ENCODE measurements around the gene GPATCH8. TPM values are rescaled to one million over a fixed set of nuclear protein-coding genes. Genes with fewer than 3 reads are reported as not detected.
"Not testable (repeated sequence)": the region's sequence is repeated elsewhere in the genome, so short reads cannot be mapped to it uniquely, and the experiment has no call there.

GPATCH8 gene
- total and polyA plus RNA-seq, 2 donors (not counting 1 experiment from before 2014, with no cell fraction given) = 13.7 to 19.3 TPM

DNA sequence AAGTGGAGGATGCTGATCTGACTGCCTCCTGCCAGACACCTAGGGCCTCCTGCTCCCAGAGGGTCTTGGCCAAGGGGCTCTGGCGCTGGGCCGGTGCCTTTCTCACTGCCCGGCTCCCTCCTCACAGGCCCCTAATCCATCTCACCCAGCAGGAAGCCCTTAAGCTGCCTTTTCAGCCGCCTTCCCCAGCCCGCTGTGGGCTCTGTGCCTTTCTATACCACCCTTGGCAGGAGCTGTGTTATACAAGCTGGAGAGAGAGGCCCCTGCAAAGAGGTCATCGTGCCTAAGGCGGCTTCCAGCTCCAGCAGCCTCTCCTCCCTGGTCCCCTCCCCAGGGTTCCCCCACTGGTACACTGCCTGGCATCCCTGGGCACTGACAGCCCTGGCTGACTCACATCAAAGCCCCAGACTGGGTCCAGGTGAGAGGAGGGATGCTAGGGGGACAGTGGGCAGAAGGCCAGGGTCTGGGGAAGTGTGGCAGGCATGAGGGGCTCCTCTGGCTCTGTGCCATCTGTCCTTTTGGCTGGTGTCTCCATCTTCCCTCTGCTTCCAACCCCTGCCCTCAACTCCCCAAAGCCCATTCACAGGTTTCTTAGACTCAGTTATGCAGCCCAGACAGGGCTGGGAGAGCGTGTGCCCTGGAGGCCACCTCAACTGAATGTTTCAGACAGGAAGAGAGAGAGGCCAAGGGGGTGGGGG, 38.8 kb upstream of the GPATCH8 start:
- H3K4me1 ChIP-seq (ENCODE audit: control insufficient read depth, extremely low read depth, insufficient read depth, low read length) = peaks cover 34% of the 10 kb centered on the region

DNA sequence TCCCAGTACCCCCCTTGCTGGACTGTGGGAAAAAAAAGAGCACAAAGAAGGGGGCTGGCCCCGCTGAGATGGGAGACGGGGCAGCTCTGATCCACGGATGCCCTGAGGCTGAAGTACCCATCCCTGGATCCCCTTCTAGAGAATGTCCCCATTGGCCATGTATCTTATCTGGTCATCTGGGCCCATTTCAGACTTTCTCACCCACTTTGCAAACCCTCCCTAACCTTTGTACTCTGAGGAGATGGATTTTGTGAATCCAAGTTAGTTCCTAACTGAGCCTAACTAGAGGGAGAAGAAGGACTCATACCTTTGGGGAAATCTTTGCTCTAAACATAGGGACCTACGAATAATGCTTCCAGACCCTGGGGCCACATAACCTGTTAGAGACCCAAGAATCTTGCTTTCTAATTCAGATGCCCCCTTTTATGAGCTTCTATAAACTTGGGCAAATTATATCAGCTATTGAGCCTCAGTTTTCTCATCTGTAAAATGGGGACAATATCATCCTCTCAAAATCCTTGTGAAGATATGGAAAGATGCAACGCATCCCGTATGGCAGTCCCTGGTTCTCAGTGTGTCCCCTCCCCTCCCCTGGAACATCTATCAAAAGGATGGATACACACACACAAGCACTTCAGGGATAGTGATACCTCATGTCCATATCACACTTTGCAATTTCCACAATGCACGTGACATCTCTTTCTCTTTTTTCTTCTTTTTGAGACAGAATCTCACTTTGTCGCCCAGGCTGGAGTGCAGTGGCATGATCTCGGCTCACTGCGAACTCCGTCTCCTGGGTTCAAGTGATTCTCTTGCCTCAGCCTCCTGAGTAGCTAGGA, 37.3 kb upstream of the GPATCH8 start:
- Histone ChIP-seq H3K4me3 (replicated peaks in 1 of 4; ENCODE audit: control extremely low read depth in 1 of 4, insufficient read depth in 1 of 4, low read depth in 3 of 4, low read length in 4 of 4) (no peak overlapping the region), H3K4me2 (ENCODE audit: extremely low read depth, insufficient read depth, low read length) (no peak overlapping the region), H3K9ac (ENCODE audit: insufficient read depth, low read length) (no peak overlapping the region), H3K36me3 (ENCODE audit: control insufficient read depth, insufficient read depth, low read length) (no peaks in the 10 kb centered on the region), H3K4me1 (ENCODE audit: control insufficient read depth, extremely low read depth, insufficient read depth, low read length) (peaks cover 32% of the 10 kb centered on the region), H3K9me3 (ENCODE audit: control insufficient read depth, insufficient read depth, low read depth, low read length) (no peaks in the 10 kb centered on the region), H4K20me1 (ENCODE audit: control insufficient read depth, extremely low read depth, insufficient read depth, low read length) (no peaks in the 10 kb centered on the region), H3K27ac (ENCODE audit: insufficient read depth, low read length) (no peak overlapping the region), H3K27me3 (ENCODE audit: control insufficient read depth, insufficient read depth, low read length) (no peaks in the 10 kb centered on the region), H3K79me2 (ENCODE audit: control insufficient read depth, insufficient read depth, low read length) (no peaks in the 10 kb centered on the region), H2AFZ (ENCODE audit: low read length) (no peak overlapping the region)
- DNase-seq (ENCODE audit: low read depth in 2 of 2) = no peak
- no peak for TF ChIP-seq EZH2 (IDR thresholded peaks at IDR 0.05; ENCODE audit: low read length, missing control alignments)
- TF ChIP-seq, protein P1, sequence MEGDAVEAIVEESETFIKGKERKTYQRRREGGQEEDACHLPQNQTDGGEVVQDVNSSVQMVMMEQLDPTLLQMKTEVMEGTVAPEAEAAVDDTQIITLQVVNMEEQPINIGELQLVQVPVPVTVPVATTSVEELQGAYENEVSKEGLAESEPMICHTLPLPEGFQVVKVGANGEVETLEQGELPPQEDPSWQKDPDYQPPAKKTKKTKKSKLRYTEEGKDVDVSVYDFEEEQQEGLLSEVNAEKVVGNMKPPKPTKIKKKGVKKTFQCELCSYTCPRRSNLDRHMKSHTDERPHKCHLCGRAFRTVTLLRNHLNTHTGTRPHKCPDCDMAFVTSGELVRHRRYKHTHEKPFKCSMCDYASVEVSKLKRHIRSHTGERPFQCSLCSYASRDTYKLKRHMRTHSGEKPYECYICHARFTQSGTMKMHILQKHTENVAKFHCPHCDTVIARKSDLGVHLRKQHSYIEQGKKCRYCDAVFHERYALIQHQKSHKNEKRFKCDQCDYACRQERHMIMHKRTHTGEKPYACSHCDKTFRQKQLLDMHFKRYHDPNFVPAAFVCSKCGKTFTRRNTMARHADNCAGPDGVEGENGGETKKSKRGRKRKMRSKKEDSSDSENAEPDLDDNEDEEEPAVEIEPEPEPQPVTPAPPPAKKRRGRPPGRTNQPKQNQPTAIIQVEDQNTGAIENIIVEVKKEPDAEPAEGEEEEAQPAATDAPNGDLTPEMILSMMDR (conservative IDR thresholded peaks at IDR 0.05 in 1 of 2, IDR thresholded peaks at IDR 0.05 in 1 of 2; ENCODE audit: low read depth in 1 of 2, low read length in 2 of 2) = no peak

More for the DNA sequence above, 38.8 kb upstream of the GPATCH8 start:
- Histone ChIP-seq H3K27ac (ENCODE audit: insufficient read depth, low read length) (no peak overlapping the region), H2AFZ (ENCODE audit: low read length) (no peak overlapping the region), H3K79me2 (ENCODE audit: control insufficient read depth, insufficient read depth, low read length) (no peaks in the 10 kb centered on the region), H3K9me3 (ENCODE audit: control insufficient read depth, insufficient read depth, low read depth, low read length) (no peaks in the 10 kb centered on the region), H3K27me3 (ENCODE audit: control insufficient read depth, insufficient read depth, low read length) (no peaks in the 10 kb centered on the region), H3K4me2 (ENCODE audit: extremely low read depth, insufficient read depth, low read length) (no peak overlapping the region), H3K9ac (ENCODE audit: insufficient read depth, low read length) (no peak overlapping the region), H3K36me3 (ENCODE audit: control insufficient read depth, insufficient read depth, low read length) (no peaks in the 10 kb centered on the region), H3K4me3 (replicated peaks in 1 of 4; ENCODE audit: control extremely low read depth in 1 of 4, insufficient read depth in 1 of 4, low read depth in 3 of 4, low read length in 4 of 4) (no peak overlapping the region), H4K20me1 (ENCODE audit: control insufficient read depth, extremely low read depth, insufficient read depth, low read length) (no peaks in the 10 kb centered on the region)
- no peak for DNase-seq (ENCODE audit: low read depth in 2 of 2)
- TF ChIP-seq, protein P1 (conservative IDR thresholded peaks at IDR 0.05 in 1 of 2, IDR thresholded peaks at IDR 0.05 in 1 of 2; ENCODE audit: low read depth in 1 of 2, low read length in 2 of 2) = no peak
- TF ChIP-seq EZH2 (IDR thresholded peaks at IDR 0.05; ENCODE audit: low read length, missing control alignments) = no peak

DNA sequence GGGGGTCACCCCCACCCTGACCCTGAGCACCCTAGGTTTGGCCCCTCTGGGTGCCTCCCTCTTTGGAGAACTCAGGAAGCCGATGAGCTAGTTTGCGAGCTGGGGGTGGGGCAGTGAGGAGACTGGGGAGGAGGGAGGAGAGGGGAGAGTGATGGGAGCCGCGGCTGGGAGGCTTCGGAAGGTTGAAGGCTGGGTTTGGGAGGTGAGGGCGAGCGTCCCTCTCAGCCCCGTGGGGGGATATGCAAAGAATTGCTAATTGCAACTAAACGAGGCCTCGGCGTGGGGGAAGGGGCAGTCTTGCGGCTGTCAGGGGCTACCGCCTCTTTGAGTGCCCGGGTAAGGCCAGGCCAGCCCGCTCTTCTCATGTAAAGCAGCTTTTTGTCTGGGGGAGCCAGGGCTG, 36.5 kb upstream of the GPATCH8 start:
- TF ChIP-seq EZH2 (IDR thresholded peaks at IDR 0.05; ENCODE audit: low read length, missing control alignments) = no peak
- no peaks in the 10 kb centered on the region for H3K27me3 ChIP-seq (ENCODE audit: control insufficient read depth, insufficient read depth, low read length)
- H3K4me1 ChIP-seq (ENCODE audit: control insufficient read depth, extremely low read depth, insufficient read depth, low read length) = peaks cover 30% of the 10 kb centered on the region
- no peak overlapping the region for H3K9ac ChIP-seq (ENCODE audit: insufficient read depth, low read length)
- H3K36me3 ChIP-seq (ENCODE audit: control insufficient read depth, insufficient read depth, low read length) = no peaks in the 10 kb centered on the region
- H2AFZ ChIP-seq (ENCODE audit: low read length) = no peak overlapping the region
- no peaks in the 10 kb centered on the region for H3K9me3 ChIP-seq (ENCODE audit: control insufficient read depth, insufficient read depth, low read depth, low read length)
- no peak overlapping the region for H3K4me3 ChIP-seq (replicated peaks in 1 of 4; ENCODE audit: control extremely low read depth in 1 of 4, insufficient read depth in 1 of 4, low read depth in 3 of 4, low read length in 4 of 4)
- no peaks in the 10 kb centered on the region for H4K20me1 ChIP-seq (ENCODE audit: control insufficient read depth, extremely low read depth, insufficient read depth, low read length)
- H3K4me2 ChIP-seq (ENCODE audit: extremely low read depth, insufficient read depth, low read length) = no peak overlapping the region
- no peak overlapping the region for H3K27ac ChIP-seq (ENCODE audit: insufficient read depth, low read length)
- DNase-seq (ENCODE audit: low read depth in 2 of 2) = no peak
- H3K79me2 ChIP-seq (ENCODE audit: control insufficient read depth, insufficient read depth, low read length) = no peaks in the 10 kb centered on the region

DNA sequence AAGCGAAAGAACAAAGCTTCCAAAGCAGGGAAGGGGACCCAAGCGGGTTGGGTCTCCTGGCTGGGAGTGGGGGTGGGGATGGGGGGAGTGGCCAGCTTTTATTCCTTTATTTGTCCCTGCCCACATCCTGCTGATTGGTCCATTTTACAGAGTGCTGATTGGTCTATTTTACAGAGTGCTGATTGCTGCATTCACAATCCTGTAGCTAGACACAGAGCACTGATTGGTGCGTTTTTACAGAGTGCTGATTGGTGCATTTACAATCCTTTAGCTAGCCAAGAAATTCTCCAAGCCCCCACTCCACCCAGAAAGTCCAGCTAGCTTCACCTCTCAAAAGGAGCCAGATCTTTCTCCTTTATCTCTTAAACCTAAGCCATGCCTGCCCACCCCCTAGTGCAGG, 34.7 kb upstream of the GPATCH8 start:
- H3K4me3 ChIP-seq (replicated peaks in 1 of 4; ENCODE audit: control extremely low read depth in 1 of 4, insufficient read depth in 1 of 4, low read depth in 3 of 4, low read length in 4 of 4); H2AFZ ChIP-seq (ENCODE audit: low read length); H3K9ac ChIP-seq (ENCODE audit: insufficient read depth, low read length); H3K4me2 ChIP-seq (ENCODE audit: extremely low read depth, insufficient read depth, low read length); H3K79me2 ChIP-seq (ENCODE audit: control insufficient read depth, insufficient read depth, low read length); DNase-seq (ENCODE audit: low read depth in 2 of 2); H3K36me3 ChIP-seq (ENCODE audit: control insufficient read depth, insufficient read depth, low read length); H3K27ac ChIP-seq (ENCODE audit: insufficient read depth, low read length); H3K9me3 ChIP-seq (ENCODE audit: control insufficient read depth, insufficient read depth, low read depth, low read length); H3K27me3 ChIP-seq (ENCODE audit: control insufficient read depth, insufficient read depth, low read length); H4K20me1 ChIP-seq (ENCODE audit: control insufficient read depth, extremely low read depth, insufficient read depth, low read length): not testable (repeated sequence)
- peaks cover 24% of the 10 kb centered on the region for H3K4me1 ChIP-seq (ENCODE audit: control insufficient read depth, extremely low read depth, insufficient read depth, low read length)

Measured in fibroblast of lung (primary cell).